A673 (cell line): ENCODE data around the gene TMEM266.

Experiments used
- CTCF ChIP-seq: fragments of 300-800, 200-600 bp; sonication (generic); conservative IDR thresholded peaks from 2 replicates; pipeline ENCODE4 v1.5.1; 2017; ENCODE audit warnings: low read depth, mild to moderate bottlenecking, antibody characterized with exemption, low read length, moderate library complexity, mixed read lengths
- EZH2 ChIP-seq: fragments of 200-600 bp; sonication (generic); IDR thresholded peaks from 2 replicates; pipeline ENCODE4 v1.6.1; 2017; ENCODE audit warnings: borderline replicate concordance, low read depth, mild to moderate bottlenecking, mixed read lengths, antibody characterized with exemption, low read length; ENCODE audit not compliant: poor library complexity, severe bottlenecking

GRCh38 chr15:76150971-76151598 lies 91.3 kb downstream of the TMEM266 start:
- peak; percentile 86 for TF ChIP-seq CTCF
- TF ChIP-seq EZH2: no peak
